NCI-H1092 treated with DMSO at 0.1 percent for 48 hours (cell line): ENCODE data around the gene HIP1.
A peak's percentile ranks its signal among the peaks of the same experiment; 100 is the strongest.
"Not testable (repeated sequence)": the region's sequence is repeated elsewhere in the genome, so short reads cannot be mapped to it uniquely, and the experiment has no call there.

Experiments used
- DNase-seq: peaks from one replicate; lab custom pipeline; 2025; lab: John Stamatoyannopoulos, UW

HIP1 gene

DNA sequence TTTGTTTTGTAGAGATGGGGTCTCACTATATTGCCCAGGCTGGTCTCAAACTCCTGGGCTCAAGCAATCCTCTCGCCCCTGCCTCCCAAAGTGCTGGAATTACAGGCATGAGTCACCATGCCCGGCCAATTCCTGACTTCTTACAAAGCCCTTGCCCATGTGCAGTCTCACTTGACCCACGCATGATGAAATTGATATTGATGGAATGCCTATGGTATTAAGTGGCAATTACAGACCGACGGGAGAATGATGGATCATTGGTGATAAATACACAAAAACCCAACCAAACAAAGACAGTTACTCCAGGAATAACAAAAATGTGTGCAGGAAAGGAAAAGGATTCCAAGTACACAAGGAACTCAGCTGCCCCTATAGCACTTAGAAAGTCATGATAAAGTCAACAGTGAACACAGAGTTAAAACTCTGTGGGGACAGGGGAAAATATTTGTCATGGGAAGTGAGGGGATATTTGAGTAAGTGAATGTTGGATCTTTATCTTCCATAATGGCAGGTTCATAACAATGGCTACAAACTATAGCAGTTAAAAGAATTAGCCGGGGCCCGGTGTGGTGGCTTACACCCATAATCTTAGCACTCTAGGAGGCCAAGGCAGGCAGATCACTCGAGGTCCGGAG lies 21.6 kb downstream of the HIP1 start:
- DNase-seq = no peak

GRCh38 chr7:75715864-75716263 lies 22.9 kb downstream of the HIP1 start:
- no peak for DNase-seq

GRCh38 chr7:75712517-75713361 lies 26.0 kb downstream of the HIP1 start:
- no peak for DNase-seq

DNA sequence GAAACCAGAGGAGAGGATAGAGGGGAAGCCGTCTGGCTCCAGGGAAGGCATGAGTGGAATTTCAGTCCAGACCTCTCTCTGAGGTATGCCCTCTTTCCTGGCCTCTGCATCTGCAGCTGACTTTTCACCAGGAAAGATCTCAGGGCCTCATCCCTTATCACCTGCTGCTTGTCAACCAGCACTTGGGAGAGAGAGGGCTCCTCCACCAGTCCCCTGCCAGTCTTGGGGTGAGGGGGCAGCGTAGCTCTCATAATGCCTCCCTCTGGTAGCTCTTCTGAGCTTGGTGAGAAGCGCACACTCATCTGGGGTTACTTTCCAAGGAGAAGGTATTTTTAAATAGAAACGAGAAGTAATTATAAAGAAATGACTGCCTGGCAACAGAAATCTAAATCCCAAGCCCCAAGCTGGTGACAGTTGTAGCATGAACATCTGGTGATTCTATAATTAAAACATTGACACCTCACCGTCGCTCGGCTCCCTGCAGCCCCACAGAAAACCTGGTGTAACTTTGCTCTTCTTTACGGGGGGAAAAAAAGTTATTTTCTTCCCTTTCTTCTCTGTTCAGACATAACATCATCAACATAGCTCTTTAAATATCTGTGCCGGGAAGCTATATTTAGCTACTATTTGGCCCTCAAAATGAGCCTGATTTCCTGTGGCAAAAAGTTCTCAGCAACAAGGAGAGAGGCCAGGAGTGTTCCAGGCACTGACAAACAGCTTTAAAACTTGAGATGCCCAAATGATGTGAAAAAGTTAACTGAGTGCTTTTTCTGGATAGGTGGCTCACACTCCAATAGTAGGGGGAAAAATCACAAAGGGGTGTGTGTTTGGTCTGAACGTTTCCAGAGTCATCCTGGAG lies 26.9 kb downstream of the HIP1 start:
- DNase-seq = no peak

- no peak for DNase-seq
These were observed 27.7 kb downstream of the HIP1 start for GRCh38 chr7:75711076-75711475.

- no peak for DNase-seq
These were observed 33.8 kb downstream of the HIP1 start for GRCh38 chr7:75704928-75705327.

- no peak for DNase-seq
These were observed 36.2 kb downstream of the HIP1 start for GRCh38 chr7:75702515-75702914.

GRCh38 chr7:75699993-75700392 lies 38.7 kb downstream of the HIP1 start:
- DNase-seq = no peak

GRCh38 chr7:75698358-75698757 lies 40.4 kb downstream of the HIP1 start:
- DNase-seq = no peak

DNA sequence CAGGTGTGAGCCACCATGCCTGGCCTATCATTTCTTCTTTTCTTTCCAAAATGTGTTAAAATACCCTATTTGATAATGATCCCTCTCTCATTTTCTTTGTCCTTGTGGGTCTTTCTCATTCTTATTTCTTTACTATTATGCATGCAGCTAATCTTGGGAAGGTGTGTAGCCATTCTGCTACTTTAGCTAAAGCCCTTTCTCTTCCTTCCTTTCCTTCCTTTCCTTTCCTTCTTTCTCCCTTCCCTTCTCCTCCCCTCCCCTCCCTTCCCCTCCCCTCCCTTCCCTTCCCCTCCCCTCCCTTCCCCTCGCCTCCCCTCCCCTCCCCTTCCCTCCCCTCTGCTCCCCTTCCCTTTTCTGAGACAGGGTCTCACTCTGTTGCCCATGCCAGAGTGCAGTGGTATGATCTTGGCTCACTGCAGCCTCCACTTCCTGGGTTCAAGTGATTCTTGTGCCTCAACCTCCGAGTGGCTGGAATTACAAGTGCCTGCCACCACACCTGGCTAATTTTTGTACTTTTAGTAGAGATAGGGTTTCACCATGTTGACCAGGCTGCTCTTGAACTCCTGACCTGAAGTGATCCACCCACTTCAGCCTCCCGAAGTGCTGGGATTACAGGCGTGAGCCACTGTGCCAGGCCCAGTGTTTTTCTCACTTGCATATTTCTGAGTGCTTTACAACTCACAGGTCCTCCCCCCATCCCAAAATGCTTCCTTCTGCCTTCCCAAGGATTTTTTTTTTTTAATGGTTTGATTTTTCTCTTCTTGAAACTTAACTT lies 42.3 kb downstream of the HIP1 start:
- peak; percentile 18 for DNase-seq

- DNase-seq = peak; percentile 36
These were observed 43.9 kb downstream of the HIP1 start for GRCh38 chr7:75694638-75695399.

DNA sequence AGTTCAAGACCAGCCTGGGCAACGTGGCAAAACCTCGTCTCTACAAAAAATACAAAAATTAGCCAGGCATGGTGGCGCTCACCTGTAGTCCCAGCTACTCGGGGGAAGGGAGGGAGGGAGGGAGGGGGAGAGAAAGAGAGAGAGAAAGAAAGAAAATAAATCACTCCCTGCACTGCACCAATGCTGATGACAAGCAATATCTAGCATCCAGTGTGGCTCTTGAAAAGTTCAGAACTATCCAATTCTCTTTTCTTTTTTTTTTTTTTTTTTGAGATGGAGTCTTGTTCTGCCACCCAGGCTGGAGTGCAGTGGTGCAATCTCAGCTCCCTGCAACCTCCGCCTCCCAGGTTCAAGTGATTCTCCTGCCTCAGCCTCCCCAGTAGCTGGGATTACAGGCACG lies 45.1 kb downstream of the HIP1 start:
- DNase-seq = not testable (repeated sequence)

DNA sequence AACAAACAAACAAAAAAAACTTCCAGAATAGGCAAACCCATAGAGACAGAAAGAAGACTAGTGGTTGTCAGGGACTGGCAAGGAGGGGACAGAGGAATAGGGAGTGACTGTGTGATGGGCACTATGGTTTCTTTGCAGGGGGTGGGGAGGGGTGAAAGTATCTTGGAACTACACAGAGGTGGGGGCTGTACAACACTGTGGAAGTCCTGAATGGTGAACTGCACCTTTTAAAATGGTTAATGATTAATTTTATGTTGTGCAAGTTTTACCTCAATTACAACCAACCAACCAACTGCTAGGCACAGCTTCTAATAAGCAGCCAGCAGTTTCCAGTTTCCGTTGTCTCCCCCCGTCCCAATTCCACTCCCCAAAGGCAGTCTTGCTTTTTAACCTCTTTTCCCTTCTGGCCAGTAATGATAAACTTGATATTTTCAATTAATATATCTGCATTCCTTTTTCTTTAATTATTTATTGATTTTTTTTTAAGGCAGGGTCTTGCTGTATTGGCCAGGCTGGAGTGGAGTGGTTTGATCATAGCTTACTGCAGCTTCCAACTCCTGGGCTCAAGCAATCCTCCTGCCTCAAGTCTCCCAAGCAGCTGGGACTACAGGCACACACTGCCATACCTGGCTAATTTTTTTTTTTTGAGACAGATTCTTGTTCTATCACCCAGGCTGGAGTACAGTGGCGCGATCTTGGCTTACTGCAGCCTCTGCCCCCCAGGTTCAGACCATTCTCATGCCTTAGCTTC lies 46.8 kb downstream of the HIP1 start:
- DNase-seq = no peak

DNA sequence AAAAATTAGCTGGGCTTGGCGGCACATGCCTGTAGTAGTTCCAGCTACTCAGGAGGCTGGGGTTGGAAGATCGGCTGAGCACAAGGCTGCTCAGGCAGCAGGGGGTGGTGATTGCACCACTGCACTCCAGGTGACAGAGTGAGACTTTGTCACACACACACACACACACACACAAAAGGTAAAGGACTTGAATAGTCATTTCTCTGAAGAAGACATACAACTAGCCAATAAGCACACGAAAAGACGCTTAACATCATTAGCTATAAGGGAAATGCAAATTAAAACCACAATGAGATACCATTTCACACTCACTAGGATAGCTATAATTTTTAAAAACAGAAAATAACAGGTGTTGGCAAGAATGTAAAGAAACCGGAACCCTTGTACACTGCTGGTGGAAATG lies 48.6 kb downstream of the HIP1 start:
- no peak for DNase-seq

GRCh38 chr7:75689246-75690099 lies 49.3 kb downstream of the HIP1 start:
- no peak for DNase-seq

DNA sequence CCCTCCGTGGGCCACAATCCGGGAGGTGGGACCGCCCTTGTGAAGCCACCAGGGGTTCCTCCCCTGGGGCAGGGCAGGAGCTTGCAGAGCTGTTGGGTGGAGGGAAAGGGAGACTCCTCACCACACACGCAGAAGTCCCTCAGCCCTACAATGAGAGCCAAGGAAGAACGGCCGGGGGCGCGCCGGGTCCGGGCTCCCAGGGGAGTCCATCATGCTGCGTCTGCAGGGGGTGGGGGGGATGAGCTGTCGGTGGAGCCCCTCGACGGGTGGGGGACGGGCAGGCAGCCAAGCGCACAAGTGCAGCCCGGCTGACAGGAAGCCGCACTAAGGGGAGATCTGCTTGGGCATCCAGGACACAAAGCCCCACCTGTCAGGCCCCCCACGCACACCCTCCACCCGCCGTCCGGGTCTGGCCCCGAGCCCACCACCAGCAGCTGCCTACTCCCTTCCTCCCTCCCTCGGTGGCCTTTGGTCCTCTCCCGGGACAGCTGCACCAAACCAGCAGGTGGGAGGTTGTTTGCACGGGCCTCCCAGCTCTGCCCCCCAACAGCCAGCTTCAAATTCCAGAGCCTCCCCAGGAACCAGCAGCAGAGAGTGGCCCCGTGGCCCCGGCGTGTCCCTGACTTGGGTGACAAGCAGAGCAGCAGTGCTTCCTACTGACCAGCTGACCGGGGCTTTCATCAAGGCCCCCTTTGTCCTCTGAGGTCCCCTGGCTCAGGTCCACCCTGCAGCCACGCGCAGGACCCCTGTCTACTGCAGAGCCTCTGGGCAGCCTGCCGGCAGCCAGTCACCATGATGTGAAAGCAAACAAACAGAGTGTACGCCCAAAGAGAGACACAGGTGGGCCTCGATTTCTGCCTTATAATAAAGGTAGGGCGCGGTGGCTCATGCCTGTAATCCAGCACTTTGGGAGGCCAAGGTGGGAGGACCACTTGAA lies 50.3 kb downstream of the HIP1 start:
- peak; percentile 97 for DNase-seq

DNA sequence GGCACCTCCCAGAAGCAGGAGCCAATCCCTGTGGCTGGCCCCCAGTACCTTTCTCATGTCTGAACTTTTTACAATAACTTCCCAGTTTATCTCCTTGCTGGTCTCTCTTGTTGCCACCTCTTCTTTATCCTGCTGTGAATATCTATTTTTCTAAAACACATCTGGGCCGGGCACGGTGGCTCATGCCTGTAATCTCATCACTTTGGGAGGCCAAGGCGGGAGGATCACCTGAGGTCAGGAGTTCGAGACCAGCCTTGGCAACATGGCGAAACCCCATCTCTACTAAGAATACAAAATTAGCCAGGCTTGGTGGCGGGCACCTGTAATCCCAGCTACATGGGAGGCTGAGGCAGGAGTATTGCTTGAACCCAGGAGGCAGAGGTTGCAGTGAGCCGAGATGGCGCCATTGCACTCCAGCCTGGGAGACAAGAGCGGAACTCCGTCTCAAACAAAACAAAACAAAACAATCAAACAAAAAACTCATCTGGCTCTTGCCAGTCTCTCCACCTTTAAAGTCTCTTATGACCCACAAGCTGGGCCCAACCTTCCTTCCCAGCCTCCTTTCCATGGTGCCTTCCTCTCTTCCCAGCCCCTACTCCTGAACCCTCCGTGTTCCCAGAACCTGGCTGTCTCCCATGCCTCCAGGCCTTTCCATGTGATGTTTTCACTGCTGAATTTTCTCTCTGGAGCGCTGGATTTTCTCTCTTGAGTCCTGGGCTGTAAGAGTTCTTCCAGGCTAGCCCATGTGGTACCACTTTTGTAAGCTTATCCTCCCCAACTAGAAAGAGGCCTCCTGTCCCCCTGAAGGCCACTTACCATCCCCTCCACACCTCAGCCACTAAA lies 51.3 kb downstream of the HIP1 start:
- DNase-seq = peak; percentile 76
